ENCODE measurements around the gene SDK1. TPM values are rescaled to one million over a fixed set of nuclear protein-coding genes. Genes with fewer than 3 reads are reported as not detected.
"Not testable (repeated sequence)": the region's sequence is repeated elsewhere in the genome, so short reads cannot be mapped to it uniquely, and the experiment has no call there.

Gene SDK1
- polyA plus RNA-seq, 2 donors = 0.33 to 0.47 TPM

GRCh38 chr7:3696113-3696512 is 395.1 kb downstream of the SDK1 start:
- H3K9me3 ChIP-seq (ENCODE audit: control insufficient read depth in 2 of 2, insufficient read depth in 1 of 2, low read depth in 1 of 2, low read length in 1 of 2) = peaks cover 0 to 2% of the 10 kb centered on the region in 2 donors
- no peak overlapping the region for H3K27ac ChIP-seq (ENCODE audit: low read depth in 2 of 2, low read length in 1 of 2)
- no peaks in the 10 kb centered on the region for H3K36me3 ChIP-seq (ENCODE audit: control insufficient read depth in 2 of 2, insufficient read depth in 2 of 2, low read length in 1 of 2)
- 86 to 91% methylated on average over 4 of the region's 4 CpGs for WGBS, 2 donors
- no peak overlapping the region for H3K4me3 ChIP-seq (ENCODE audit: low read depth in 1 of 2, low read length in 2 of 2)
- no peaks in the 10 kb centered on the region for H3K27me3 ChIP-seq (ENCODE audit: control insufficient read depth in 1 of 2, insufficient read depth in 2 of 2, low read length in 2 of 2)
- no peaks in the 10 kb centered on the region for H3K4me1 ChIP-seq (ENCODE audit: control insufficient read depth in 2 of 2, insufficient read depth in 2 of 2, low read length in 1 of 2)

GRCh38 chr7:3697472-3697871 is 396.4 kb downstream of the SDK1 start:
- 86% methylated on average over 2 of the region's 2 CpGs for WGBS, 2 donors
- Histone ChIP-seq H3K4me1 (ENCODE audit: control insufficient read depth in 2 of 2, insufficient read depth in 2 of 2, low read length in 1 of 2) (no peaks in the 10 kb centered on the region), H3K27ac (ENCODE audit: low read depth in 2 of 2, low read length in 1 of 2) (no peak overlapping the region), H3K9me3 (ENCODE audit: control insufficient read depth in 2 of 2, insufficient read depth in 1 of 2, low read depth in 1 of 2, low read length in 1 of 2) (peaks cover 0 to 2% of the 10 kb centered on the region in 2 donors), H3K27me3 (ENCODE audit: control insufficient read depth in 1 of 2, insufficient read depth in 2 of 2, low read length in 2 of 2) (peaks cover 0 to 3% of the 10 kb centered on the region in 2 donors), H3K4me3 (ENCODE audit: low read depth in 1 of 2, low read length in 2 of 2) (no peak overlapping the region), H3K36me3 (ENCODE audit: control insufficient read depth in 2 of 2, insufficient read depth in 2 of 2, low read length in 1 of 2) (no peaks in the 10 kb centered on the region)

- Histone ChIP-seq H3K4me1 (ENCODE audit: control insufficient read depth in 2 of 2, insufficient read depth in 2 of 2, low read length in 1 of 2) (no peaks in the 10 kb centered on the region), H3K27ac (ENCODE audit: low read depth in 2 of 2, low read length in 1 of 2) (no peak overlapping the region), H3K27me3 (ENCODE audit: control insufficient read depth in 1 of 2, insufficient read depth in 2 of 2, low read length in 2 of 2) (peaks cover 0 to 3% of the 10 kb centered on the region in 2 donors), H3K9me3 (ENCODE audit: control insufficient read depth in 2 of 2, insufficient read depth in 1 of 2, low read depth in 1 of 2, low read length in 1 of 2) (no peaks in the 10 kb centered on the region), H3K4me3 (ENCODE audit: low read depth in 1 of 2, low read length in 2 of 2) (no peak overlapping the region), H3K36me3 (ENCODE audit: control insufficient read depth in 2 of 2, insufficient read depth in 2 of 2, low read length in 1 of 2) (no peaks in the 10 kb centered on the region)
- 92 to 100% methylated on average over 1 of the region's 1 CpG for WGBS, 2 donors
Measured at GRCh38 chr7:3705258-3705657, 404.2 kb downstream of the SDK1 start.

- not testable (repeated sequence) for H3K27ac ChIP-seq (ENCODE audit: low read depth in 2 of 2, low read length in 1 of 2); H3K27me3 ChIP-seq (ENCODE audit: control insufficient read depth in 1 of 2, insufficient read depth in 2 of 2, low read length in 2 of 2); H3K4me1 ChIP-seq (ENCODE audit: control insufficient read depth in 2 of 2, insufficient read depth in 2 of 2, low read length in 1 of 2); H3K4me3 ChIP-seq (ENCODE audit: low read depth in 1 of 2, low read length in 2 of 2); H3K36me3 ChIP-seq (ENCODE audit: control insufficient read depth in 2 of 2, insufficient read depth in 2 of 2, low read length in 1 of 2); H3K9me3 ChIP-seq (ENCODE audit: control insufficient read depth in 2 of 2, insufficient read depth in 1 of 2, low read depth in 1 of 2, low read length in 1 of 2)
- WGBS, 2 donors = 79 to 97% methylated on average over 2 of the region's 2 CpGs
Measured at GRCh38 chr7:3706091-3706490, 405.0 kb downstream of the SDK1 start.

GRCh38 chr7:3710122-3710521 is 409.1 kb downstream of the SDK1 start:
- H3K27me3 ChIP-seq (ENCODE audit: control insufficient read depth in 1 of 2, insufficient read depth in 2 of 2, low read length in 2 of 2) = no peaks in the 10 kb centered on the region
- no peaks in the 10 kb centered on the region for H3K36me3 ChIP-seq (ENCODE audit: control insufficient read depth in 2 of 2, insufficient read depth in 2 of 2, low read length in 1 of 2)
- peaks cover 0 to 2% of the 10 kb centered on the region in 2 donors for H3K9me3 ChIP-seq (ENCODE audit: control insufficient read depth in 2 of 2, insufficient read depth in 1 of 2, low read depth in 1 of 2, low read length in 1 of 2)
- WGBS, 2 donors = 65 to 74% methylated on average over 1 of the region's 1 CpG
- H3K4me3 ChIP-seq (ENCODE audit: low read depth in 1 of 2, low read length in 2 of 2) = no peak overlapping the region
- no peaks in the 10 kb centered on the region for H3K4me1 ChIP-seq (ENCODE audit: control insufficient read depth in 2 of 2, insufficient read depth in 2 of 2, low read length in 1 of 2)
- no peak overlapping the region for H3K27ac ChIP-seq (ENCODE audit: low read depth in 2 of 2, low read length in 1 of 2)

GRCh38 chr7:3710531-3710930 is 409.5 kb downstream of the SDK1 start:
- Histone ChIP-seq H3K4me1 (ENCODE audit: control insufficient read depth in 2 of 2, insufficient read depth in 2 of 2, low read length in 1 of 2) (no peaks in the 10 kb centered on the region), H3K36me3 (ENCODE audit: control insufficient read depth in 2 of 2, insufficient read depth in 2 of 2, low read length in 1 of 2) (no peaks in the 10 kb centered on the region), H3K4me3 (ENCODE audit: low read depth in 1 of 2, low read length in 2 of 2) (no peak overlapping the region), H3K9me3 (ENCODE audit: control insufficient read depth in 2 of 2, insufficient read depth in 1 of 2, low read depth in 1 of 2, low read length in 1 of 2) (peaks cover 0 to 2% of the 10 kb centered on the region in 2 donors), H3K27ac (ENCODE audit: low read depth in 2 of 2, low read length in 1 of 2) (no peak overlapping the region), H3K27me3 (ENCODE audit: control insufficient read depth in 1 of 2, insufficient read depth in 2 of 2, low read length in 2 of 2) (no peaks in the 10 kb centered on the region)
- WGBS, 2 donors = 41 to 43% methylated on average over 5 of the region's 5 CpGs

- Histone ChIP-seq H3K9me3 (ENCODE audit: control insufficient read depth in 2 of 2, insufficient read depth in 1 of 2, low read depth in 1 of 2, low read length in 1 of 2) (peaks cover 0 to 2% of the 10 kb centered on the region in 2 donors), H3K27me3 (ENCODE audit: control insufficient read depth in 1 of 2, insufficient read depth in 2 of 2, low read length in 2 of 2) (no peaks in the 10 kb centered on the region), H3K27ac (ENCODE audit: low read depth in 2 of 2, low read length in 1 of 2) (no peak overlapping the region), H3K36me3 (ENCODE audit: control insufficient read depth in 2 of 2, insufficient read depth in 2 of 2, low read length in 1 of 2) (no peaks in the 10 kb centered on the region), H3K4me3 (ENCODE audit: low read depth in 1 of 2, low read length in 2 of 2) (no peak overlapping the region), H3K4me1 (ENCODE audit: control insufficient read depth in 2 of 2, insufficient read depth in 2 of 2, low read length in 1 of 2) (no peaks in the 10 kb centered on the region)
- 57 to 67% methylated on average over 6 of the region's 6 CpGs for WGBS, 2 donors
Measured at GRCh38 chr7:3712841-3713240, 411.8 kb downstream of the SDK1 start.

- H3K36me3 ChIP-seq (ENCODE audit: control insufficient read depth in 2 of 2, insufficient read depth in 2 of 2, low read length in 1 of 2) = no peaks in the 10 kb centered on the region
- peaks cover 0 to 2% of the 10 kb centered on the region in 2 donors for H3K4me1 ChIP-seq (ENCODE audit: control insufficient read depth in 2 of 2, insufficient read depth in 2 of 2, low read length in 1 of 2)
- WGBS, 2 donors = 88 to 95% methylated on average over 3 of the region's 3 CpGs
- no peaks in the 10 kb centered on the region for H3K27me3 ChIP-seq (ENCODE audit: control insufficient read depth in 1 of 2, insufficient read depth in 2 of 2, low read length in 2 of 2)
- no peak overlapping the region for H3K4me3 ChIP-seq (ENCODE audit: low read depth in 1 of 2, low read length in 2 of 2)
- H3K27ac ChIP-seq (ENCODE audit: low read depth in 2 of 2, low read length in 1 of 2) = no peak overlapping the region
- H3K9me3 ChIP-seq (ENCODE audit: control insufficient read depth in 2 of 2, insufficient read depth in 1 of 2, low read depth in 1 of 2, low read length in 1 of 2) = no peaks in the 10 kb centered on the region
Measured at GRCh38 chr7:3721422-3721821, 420.4 kb downstream of the SDK1 start.

- H3K4me1 ChIP-seq (ENCODE audit: control insufficient read depth in 2 of 2, insufficient read depth in 2 of 2, low read length in 1 of 2) = peaks cover 0 to 2% of the 10 kb centered on the region in 2 donors
- no peaks in the 10 kb centered on the region for H3K9me3 ChIP-seq (ENCODE audit: control insufficient read depth in 2 of 2, insufficient read depth in 1 of 2, low read depth in 1 of 2, low read length in 1 of 2)
- no peaks in the 10 kb centered on the region for H3K27me3 ChIP-seq (ENCODE audit: control insufficient read depth in 1 of 2, insufficient read depth in 2 of 2, low read length in 2 of 2)
- no peaks in the 10 kb centered on the region for H3K36me3 ChIP-seq (ENCODE audit: control insufficient read depth in 2 of 2, insufficient read depth in 2 of 2, low read length in 1 of 2)
- no peak overlapping the region for H3K27ac ChIP-seq (ENCODE audit: low read depth in 2 of 2, low read length in 1 of 2)
- H3K4me3 ChIP-seq (ENCODE audit: low read depth in 1 of 2, low read length in 2 of 2) = no peak overlapping the region
- 43 to 52% methylated on average over 13 of the region's 13 CpGs for WGBS, 2 donors
Measured at GRCh38 chr7:3722396-3722922, 421.4 kb downstream of the SDK1 start.

All from esophagus (tissue), 2 donors.